ENCODE data around the gene FAM210A. TPM values are rescaled to one million over a fixed set of nuclear protein-coding genes. Genes with fewer than 3 reads are reported as not detected.
"Not testable (repeated sequence)": the region's sequence is repeated elsewhere in the genome, so short reads cannot be mapped to it uniquely, and the experiment has no call there.

Gene FAM210A
- total and polyA plus RNA-seq, 2 of the 4 experiments (the other 2 are of a cell fraction) = 9.8 to 25.3 TPM

DNA sequence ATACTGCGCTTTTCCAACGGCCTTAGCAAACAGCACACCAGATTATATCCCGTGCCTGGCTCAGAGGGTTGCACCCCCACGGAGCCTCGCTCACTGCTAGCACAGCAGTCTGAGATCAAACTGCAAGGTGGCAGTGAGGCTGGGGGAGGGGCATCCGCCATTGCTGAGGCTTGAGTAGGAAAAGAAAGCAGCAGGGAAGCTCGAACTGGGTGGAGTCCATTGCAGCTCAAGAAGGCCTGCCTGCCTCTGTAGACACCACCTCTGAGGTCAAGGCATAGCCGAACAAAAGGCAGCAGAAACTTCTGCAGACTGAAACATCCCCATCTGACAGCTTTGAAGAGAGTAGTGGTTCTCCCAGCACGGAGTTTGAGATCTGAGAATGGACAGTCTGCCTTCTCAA, 36.3 kb downstream of the FAM210A start:
- H3K27ac ChIP-seq (ENCODE audit: insufficient read depth, low read length); H4K5ac ChIP-seq (ENCODE audit: low read depth, low read length); H3K36me3 ChIP-seq (ENCODE audit: control insufficient read depth, insufficient read depth, low read length); H3K4me2 ChIP-seq (ENCODE audit: low read depth, low read length); H4K20me1 ChIP-seq (ENCODE audit: insufficient read depth, low read length); H2BK15ac ChIP-seq (ENCODE audit: low read depth, low read length); POLR2A ChIA-PET (ENCODE audit: unreplicated experiment); H2AK9ac ChIP-seq (replicated peaks; ENCODE audit: low read depth, low read length, poor library complexity); H3K18ac ChIP-seq (ENCODE audit: low read depth, low read length); intact Hi-C loops (cut with micrococcal nuclease); CTCF ChIA-PET; H2BK120ac ChIP-seq (ENCODE audit: low read depth, low read length); H2AFZ ChIP-seq (replicated peaks; ENCODE audit: low read length, poor library complexity); H3K23ac ChIP-seq (ENCODE audit: low read depth, low read length); H4K91ac ChIP-seq (ENCODE audit: insufficient read depth, low read depth, low read length); BruUV-seq (replicated peaks); in situ Hi-C loops (cut with MboI; ENCODE audit: low sequenced_read_pairs); dilution Hi-C loops (cut with HindIII; ENCODE audit: low sequenced_read_pairs, unreplicated experiment); H3K9ac ChIP-seq (ENCODE audit: low read depth, low read length); H4K8ac ChIP-seq (ENCODE audit: low read depth in 2 of 2, low read length in 2 of 2); H2AK5ac ChIP-seq (ENCODE audit: low read depth, low read length); H3K9me3 ChIP-seq (ENCODE audit: control insufficient read depth, insufficient read depth, low read length); H3K9me1 ChIP-seq (ENCODE audit: insufficient read depth, low read length); H3K4ac ChIP-seq (ENCODE audit: low read depth, low read length); H2BK5ac ChIP-seq (ENCODE audit: low read depth, low read length, poor library complexity, severe bottlenecking); H3K4me3 ChIP-seq (ENCODE audit: insufficient read depth, low read depth, low read length); H3K56ac ChIP-seq (ENCODE audit: extremely low read depth, insufficient read depth, low read length); H3K14ac ChIP-seq (replicated peaks; ENCODE audit: low read depth, low read length); DNase-seq; H2BK20ac ChIP-seq (ENCODE audit: low read depth, low read length); H3K27me3 ChIP-seq (ENCODE audit: control insufficient read depth, insufficient read depth, low read length); ATAC-seq (ENCODE audit: low read depth); H3K4me1 ChIP-seq (ENCODE audit: control insufficient read depth, insufficient read depth, low read length): not testable (repeated sequence)
- peaks cover 7 to 25% of the 10 kb centered on the region in 2 experiments; a peak in 3 of 4 replicates for H3K79me1 ChIP-seq (ENCODE audit: low read depth in 1 of 2, low read length in 2 of 2)
- no CpG with 5 or more reads among the region's 9 CpGs for WGBS, 2 experiments (ENCODE audit: extremely low coverage in 2 of 2, insufficient read length in 1 of 2)

Measured in IMR-90 (cell line).